HG02840 (cell line): ENCODE measurements around the gene PDE11A.
A peak's percentile ranks its signal among the peaks of the same experiment; 100 is the strongest.

Experiments used
- ATAC-seq: cut with Tn5 transposase; IDR thresholded peaks from one replicate; pipeline ENCODE4 v1.9.1; 2021; ENCODE audit warnings: mild to moderate bottlenecking, moderate library complexity, moderate number of reproducible peaks; ENCODE audit not compliant: unreplicated experiment, low FRiP score

PDE11A gene

DNA sequence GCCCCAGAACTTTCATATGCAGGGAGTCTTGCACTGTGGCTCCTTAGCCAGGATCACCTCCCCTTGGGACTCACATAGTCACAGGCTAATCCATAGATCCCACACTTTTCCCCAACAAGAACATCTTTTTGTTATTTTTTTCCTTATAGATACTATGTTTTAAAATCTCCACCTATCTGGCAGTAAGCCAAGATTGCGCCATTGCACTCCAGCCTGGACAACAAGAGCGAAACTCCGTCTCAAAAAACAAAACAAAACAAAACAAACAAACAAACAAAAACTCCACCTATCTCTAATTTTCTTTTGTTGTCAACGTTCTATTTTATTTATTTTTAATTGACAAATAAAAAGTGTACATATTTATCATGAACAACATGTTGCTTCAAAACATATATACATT lies 141.7 kb downstream of the PDE11A start:
- ATAC-seq: no peak

DNA sequence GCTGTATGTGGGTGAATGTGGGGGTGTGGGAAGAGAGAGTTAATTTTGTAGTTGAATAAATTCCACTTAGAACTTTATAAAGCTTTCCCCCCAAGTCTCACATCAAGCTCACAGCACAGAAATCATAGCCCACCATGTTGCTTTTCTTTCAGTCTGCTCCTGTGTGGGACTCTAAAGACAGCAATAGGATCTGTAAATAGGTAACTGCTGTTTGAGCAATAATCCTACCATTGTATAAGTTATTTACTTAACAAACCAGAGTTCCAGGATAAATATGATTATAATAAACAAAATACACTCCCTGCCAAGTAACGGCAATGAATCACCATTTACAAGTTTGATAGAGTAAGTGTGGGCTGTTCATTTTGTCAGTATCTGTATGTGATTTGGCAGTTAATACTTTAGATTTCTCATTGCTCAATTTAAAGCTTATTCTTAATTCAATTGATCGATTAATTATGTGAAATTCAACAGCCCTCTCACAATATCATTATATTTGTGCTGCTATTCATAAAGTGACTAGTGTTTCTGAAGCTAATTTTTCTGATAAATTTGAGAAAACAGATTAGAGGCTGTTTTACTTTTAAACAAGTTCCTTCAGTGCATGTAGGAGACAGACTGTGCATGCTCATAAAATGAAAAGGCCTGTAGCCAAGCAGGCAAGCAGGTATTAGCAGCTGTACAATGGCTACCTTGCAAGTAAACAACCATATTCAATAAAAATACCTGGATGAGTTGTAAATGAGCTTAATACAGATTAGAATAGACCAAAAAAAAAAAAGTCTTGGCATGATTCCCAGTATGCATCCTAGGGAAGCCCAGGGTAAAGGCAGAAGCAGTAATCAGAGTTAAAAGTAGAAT lies 142.7 kb downstream of the PDE11A start:
- ATAC-seq: no peak

DNA sequence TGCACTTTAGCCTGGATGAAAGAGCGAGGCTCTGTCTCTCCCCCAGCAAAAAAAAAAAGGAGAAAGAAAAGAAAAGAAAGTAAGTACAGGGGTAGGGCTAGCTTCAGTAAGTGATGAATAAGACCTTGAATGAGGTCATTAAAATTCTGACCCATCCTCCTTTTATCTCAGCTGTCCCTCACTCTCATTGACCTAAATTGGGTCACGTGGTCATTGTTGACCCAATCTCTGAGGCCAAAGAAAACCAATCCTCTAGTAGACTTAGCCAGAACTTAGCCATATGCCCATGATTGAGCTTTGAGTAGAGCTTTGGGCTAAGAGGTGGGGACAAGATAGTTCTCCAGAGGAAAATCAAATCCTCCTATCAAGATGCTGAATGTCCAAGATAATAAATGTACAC lies 149.3 kb downstream of the PDE11A start:
- no peak for ATAC-seq

GRCh38 chr2:177921726-177922125 lies 150.9 kb downstream of the PDE11A start:
- ATAC-seq: no peak

DNA sequence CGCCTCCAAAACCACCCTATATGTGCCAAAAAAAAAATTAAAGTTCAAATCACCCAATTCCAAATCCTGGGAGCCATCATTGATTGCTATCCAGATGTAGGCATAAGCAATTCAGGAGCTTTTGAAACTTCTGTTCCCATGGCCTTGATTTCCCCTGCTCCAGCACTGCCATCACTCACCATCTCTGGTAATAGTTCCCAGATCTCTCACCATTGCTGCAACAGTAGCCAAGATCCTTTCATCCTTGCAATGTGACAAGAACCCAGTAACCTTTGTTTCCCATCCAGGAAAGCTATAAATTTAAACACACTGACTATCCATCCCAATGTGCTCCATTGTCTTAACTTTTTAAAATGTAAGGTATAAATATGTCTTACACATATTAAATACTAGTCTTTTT lies 155.4 kb downstream of the PDE11A start:
- ATAC-seq: no peak

DNA sequence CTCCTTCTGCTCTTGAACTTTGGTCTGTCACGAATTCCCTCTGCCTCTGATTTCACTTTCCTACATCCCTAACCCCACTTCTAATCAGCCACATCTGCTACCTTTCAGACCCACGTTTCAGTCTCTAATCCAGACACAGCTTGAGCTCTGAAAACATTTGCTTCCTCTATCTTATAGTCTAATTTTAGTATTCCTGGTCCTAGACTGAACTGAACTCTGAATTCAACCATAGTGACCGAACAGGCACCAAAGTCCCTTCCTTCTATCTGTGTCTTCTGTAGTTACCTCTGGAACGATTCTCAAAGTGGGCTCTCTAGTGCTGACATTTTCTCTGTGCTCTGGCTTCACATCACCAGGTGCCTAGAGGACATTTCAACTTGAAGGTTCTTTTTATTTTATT lies 156.2 kb downstream of the PDE11A start:
- no peak for ATAC-seq

GRCh38 chr2:177914247-177914646 lies 158.3 kb downstream of the PDE11A start:
- ATAC-seq: no peak

- no peak for ATAC-seq
These were observed 162.6 kb downstream of the PDE11A start for GRCh38 chr2:177909962-177910361.

GRCh38 chr2:177908824-177909223 lies 163.8 kb downstream of the PDE11A start:
- ATAC-seq: no peak

DNA sequence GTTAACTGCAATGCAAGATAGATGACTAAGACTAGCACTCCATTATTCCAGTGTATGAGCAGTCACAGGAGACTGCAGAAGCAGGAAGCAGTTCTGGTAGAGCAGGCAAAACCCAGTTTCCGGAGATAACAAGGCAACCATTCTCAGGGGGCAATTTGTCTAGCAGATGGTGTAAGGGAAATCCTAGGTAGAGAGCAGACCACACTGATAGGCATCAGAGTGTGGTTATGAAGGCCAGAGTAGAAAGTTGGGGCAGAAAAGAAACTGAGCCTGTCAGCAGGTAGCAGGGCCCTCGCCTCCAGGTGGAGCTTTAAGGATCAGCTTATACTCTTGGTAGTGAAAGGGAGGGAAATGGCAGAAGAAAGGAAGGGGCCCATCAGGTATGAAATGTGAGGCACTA lies 164.4 kb downstream of the PDE11A start:
- ATAC-seq: no peak

DNA sequence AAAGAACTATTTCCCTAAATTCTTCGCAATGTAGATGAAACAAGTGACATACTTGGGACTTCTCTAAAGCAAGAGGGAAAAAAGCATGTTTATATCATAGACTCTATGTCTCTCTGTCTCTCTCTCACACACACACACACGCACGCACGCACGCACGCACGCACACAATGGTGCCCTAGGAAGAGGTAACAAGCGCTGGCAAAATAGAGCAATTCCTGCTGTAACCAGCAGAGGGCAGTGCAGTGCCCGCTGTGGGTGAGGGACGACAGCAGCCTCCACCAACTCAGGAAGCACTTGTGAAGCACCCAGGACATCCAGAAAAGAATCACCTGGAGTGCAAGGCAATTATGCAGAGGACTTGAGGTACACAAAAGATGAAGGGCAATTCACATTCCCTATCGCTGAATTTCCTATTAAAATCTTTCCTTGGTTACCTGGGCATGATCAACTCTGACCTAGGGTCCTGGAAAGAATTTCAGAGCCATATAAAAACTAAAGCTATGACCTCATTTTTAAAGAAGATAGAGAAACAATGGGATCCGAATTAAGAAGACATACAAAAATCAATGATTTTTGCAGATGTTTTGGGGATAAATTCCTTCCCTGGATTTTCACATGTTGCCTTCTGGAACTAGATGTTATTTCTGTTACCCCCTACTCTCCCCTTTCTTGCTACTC lies 166.4 kb downstream of the PDE11A start:
- peak; percentile 81 for ATAC-seq

DNA sequence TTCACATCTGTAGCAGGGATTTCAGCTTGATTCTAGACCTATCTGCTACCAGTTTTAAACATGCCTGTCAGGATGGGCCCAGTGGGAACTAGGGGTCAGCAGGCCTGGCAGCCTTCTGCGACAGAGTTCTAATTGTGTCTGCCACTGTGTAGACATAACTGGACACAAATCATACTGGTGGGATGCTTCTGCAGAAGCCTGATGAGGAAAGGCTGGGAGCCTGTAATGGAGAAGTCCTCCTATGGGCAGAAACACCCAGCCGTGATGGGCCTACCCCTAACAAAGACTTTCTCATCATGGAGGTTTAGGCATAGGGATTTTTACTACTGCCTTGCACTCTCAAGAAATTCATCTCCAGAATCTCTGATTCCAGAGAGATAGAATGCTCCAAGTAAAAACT lies 166.9 kb downstream of the PDE11A start:
- ATAC-seq: no peak

DNA sequence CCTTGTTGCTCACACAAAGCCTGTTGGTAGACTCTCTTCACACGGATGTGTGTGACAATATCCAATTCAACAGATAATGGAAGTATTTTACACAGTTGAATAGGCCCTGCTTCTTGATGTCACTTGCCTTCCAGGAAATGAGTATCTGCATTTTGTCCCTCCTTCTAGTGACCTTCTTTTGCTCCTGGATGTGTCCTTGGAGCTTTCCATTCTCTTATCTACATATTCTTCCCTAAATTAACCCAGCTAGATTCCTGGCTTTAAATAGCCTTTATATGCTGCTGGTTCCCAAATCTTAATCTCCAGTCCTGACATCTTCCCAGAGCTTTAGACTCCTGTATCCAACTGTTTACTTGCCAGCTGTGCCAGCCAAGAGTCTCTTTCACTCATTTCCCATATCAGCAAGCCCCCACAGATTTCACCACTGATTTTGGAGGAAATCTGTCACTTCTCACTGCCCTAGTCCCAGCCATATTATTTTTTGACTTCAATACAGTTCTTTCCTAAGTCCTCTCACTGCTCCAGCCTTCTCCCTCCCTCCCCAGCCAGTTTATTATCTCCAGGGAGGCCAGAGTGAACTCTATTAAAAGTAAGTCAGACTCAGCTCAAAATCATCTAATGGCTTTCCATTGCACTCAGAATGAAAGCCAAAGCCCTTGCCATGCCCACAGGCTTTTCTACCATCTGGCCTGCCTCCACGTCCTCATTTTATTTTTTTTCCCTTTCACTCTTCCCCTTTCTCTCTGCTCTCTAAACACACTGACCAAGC lies 170.0 kb downstream of the PDE11A start:
- no peak for ATAC-seq

DNA sequence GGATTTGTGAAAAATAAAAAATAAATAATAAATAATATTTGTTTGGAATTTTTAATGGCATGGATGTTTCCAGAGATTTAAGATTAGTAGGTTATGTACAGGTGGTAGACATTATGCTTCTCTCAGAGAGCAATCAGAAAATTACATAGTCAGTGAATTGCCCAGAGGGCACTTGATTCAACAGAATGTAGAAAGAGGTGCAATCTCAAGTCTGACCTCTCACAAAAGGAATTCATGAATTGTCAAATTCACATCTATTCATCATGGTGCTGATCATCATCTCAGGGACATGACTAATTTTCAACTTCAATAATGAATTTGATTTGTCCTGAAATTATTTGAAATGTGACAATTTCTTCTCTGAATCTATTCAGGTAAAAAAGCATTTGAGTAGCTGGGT lies 172.5 kb downstream of the PDE11A start:
- ATAC-seq: no peak

GRCh38 chr2:177897278-177897677 lies 175.3 kb downstream of the PDE11A start:
- ATAC-seq: no peak

DNA sequence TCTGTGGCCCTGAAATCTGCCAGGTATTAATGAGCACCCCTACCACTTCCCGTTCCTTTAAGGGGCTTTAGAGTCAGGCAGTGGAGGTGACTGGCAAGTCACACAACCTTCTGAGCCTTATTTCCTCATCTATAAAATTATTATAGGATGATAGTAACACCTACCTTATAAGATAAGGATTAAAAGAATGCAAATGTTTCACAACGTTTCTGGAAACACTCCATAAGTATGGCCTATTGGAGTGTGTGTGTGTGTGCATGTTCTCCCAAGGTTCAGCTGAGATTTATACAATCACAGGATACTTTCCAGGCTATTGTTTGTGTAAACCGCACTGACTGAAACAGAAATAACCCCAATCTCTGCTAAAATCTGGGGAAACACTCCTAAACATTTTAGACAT lies 176.0 kb downstream of the PDE11A start:
- ATAC-seq: no peak

DNA sequence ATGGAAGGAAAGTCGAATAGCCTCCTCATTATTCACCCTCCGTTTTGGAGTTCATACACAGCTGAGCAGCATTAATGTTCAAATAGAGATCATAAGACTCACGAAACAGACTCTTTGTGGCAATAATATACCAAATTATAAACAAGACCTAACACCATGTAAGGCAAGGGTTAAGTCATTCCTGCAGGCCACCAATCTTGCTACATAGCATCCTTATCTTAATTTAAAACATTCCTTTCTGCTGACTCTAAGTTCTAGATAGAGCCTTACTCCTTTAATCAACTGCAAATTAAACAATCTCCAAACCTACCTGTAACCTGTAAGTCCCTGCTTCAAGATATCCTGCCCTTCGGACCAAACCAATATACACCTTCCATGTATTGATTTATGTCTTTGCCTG lies 178.0 kb downstream of the PDE11A start:
- no peak for ATAC-seq

GRCh38 chr2:177893880-177894279 lies 178.7 kb downstream of the PDE11A start:
- no peak for ATAC-seq

GRCh38 chr2:177891533-177891932 lies 181.0 kb downstream of the PDE11A start:
- ATAC-seq: no peak

GRCh38 chr2:177889818-177890460 lies 182.6 kb downstream of the PDE11A start:
- ATAC-seq: no peak

DNA sequence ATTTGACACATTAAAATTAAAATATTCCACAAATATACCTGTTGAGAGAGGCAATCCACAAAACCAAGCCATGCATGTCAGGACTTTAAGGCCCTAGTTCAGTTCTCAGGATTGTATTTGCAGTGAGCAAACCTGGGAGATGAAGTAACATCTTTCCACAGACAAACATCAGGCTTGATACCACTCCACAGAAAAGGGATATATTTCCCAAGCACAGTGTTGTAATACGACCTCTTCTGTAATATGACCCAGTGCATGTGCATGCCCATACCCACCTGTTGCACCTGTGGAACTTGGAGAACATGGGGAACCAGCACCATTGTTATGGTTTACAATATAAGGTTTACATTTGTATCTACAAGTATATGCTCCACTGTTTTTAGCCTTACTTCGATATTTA lies 184.0 kb downstream of the PDE11A start:
- no peak for ATAC-seq
